Stimulated activated CD8-positive, alpha-beta memory T cell treated with anti-CD3 and anti-CD28 coated beads, Interleukin-2, amount 100 ng/mL, for 1 hour (primary cell): ENCODE data around the gene BHMT2.
A peak's percentile ranks its signal among the peaks of the same experiment; 100 is the strongest.

Experiments used
- DNase-seq, 2 donors: peaks; one replicate each; pipeline ENCODE4 v3.0.0-alpha.2; 2020; ENCODE audit warnings: low read depth in 2 of 2

BHMT2 gene

GRCh38 chr5:79122973-79123372, 53.4 kb downstream of the BHMT2 start:
- DNase-seq: no peak

- no peak for DNase-seq
Measured at GRCh38 chr5:79124607-79125006, 55.0 kb downstream of the BHMT2 start.

- DNase-seq: no peak
Measured at GRCh38 chr5:79130781-79131180, 61.2 kb downstream of the BHMT2 start.

GRCh38 chr5:79133121-79133656, 63.6 kb downstream of the BHMT2 start:
- DNase-seq: no peak

- peak; percentile 4 to 25 for DNase-seq
Measured at GRCh38 chr5:79133657-79134451, 64.3 kb downstream of the BHMT2 start.

- no peak for DNase-seq
Measured at GRCh38 chr5:79135790-79136553, 66.4 kb downstream of the BHMT2 start.

GRCh38 chr5:79136618-79137017, 67.1 kb downstream of the BHMT2 start:
- no peak for DNase-seq
